GM21423 (cell line): ENCODE results near the gene ALMS1.
"Not testable (repeated sequence)": the region's sequence is repeated elsewhere in the genome, so short reads cannot be mapped to it uniquely, and the experiment has no call there.

ENCODE experiments used
- ATAC-seq: cut with Tn5 transposase; IDR thresholded peaks from one replicate; pipeline ENCODE4 v1.9.1; 2021; ENCODE audit warnings: mild to moderate bottlenecking, moderate library complexity; ENCODE audit not compliant: unreplicated experiment

ALMS1 gene

GRCh38 chr2:73403237-73403636, 17.6 kb downstream of the ALMS1 start:
- no peak for ATAC-seq

GRCh38 chr2:73404409-73404808, 18.8 kb downstream of the ALMS1 start:
- ATAC-seq, result no peak

- no peak for ATAC-seq
Measured at GRCh38 chr2:73406996-73407395, 21.4 kb downstream of the ALMS1 start.

GRCh38 chr2:73408198-73408597, 22.6 kb downstream of the ALMS1 start:
- peak; percentile 93 for ATAC-seq

- ATAC-seq, result no peak
Measured at GRCh38 chr2:73414696-73415095, 29.1 kb downstream of the ALMS1 start.

- no peak for ATAC-seq
Measured at GRCh38 chr2:73415906-73416305, 30.3 kb downstream of the ALMS1 start.

GRCh38 chr2:73418343-73418742, 32.7 kb downstream of the ALMS1 start:
- ATAC-seq, result no peak

GRCh38 chr2:73423913-73424312, 38.3 kb downstream of the ALMS1 start:
- no peak for ATAC-seq

GRCh38 chr2:73426176-73426575, 40.5 kb downstream of the ALMS1 start:
- ATAC-seq, result no peak

- ATAC-seq, result no peak
Measured at GRCh38 chr2:73436019-73436418, 50.4 kb downstream of the ALMS1 start.

GRCh38 chr2:73444202-73444601, 58.6 kb downstream of the ALMS1 start:
- ATAC-seq, result no peak

- ATAC-seq, result no peak
Measured at GRCh38 chr2:73448856-73449255, 63.2 kb downstream of the ALMS1 start.

GRCh38 chr2:73449404-73449803, 63.8 kb downstream of the ALMS1 start:
- ATAC-seq, result no peak

- ATAC-seq, result peak; percentile 95
Measured at GRCh38 chr2:73451263-73451972, 65.8 kb downstream of the ALMS1 start.

- ATAC-seq, result no peak
Measured at GRCh38 chr2:73457982-73458381, 72.3 kb downstream of the ALMS1 start.

- ATAC-seq, result not testable (repeated sequence)
Measured at GRCh38 chr2:73462388-73462787, 76.8 kb downstream of the ALMS1 start.

GRCh38 chr2:73468376-73468775, 82.7 kb downstream of the ALMS1 start:
- ATAC-seq, result no peak

- ATAC-seq, result not testable (repeated sequence)
Measured at GRCh38 chr2:73483874-73484273, 98.2 kb downstream of the ALMS1 start.

GRCh38 chr2:73487112-73487657, 101.5 kb downstream of the ALMS1 start:
- ATAC-seq, result no peak

GRCh38 chr2:73488079-73488478, 102.4 kb downstream of the ALMS1 start:
- no peak for ATAC-seq

- ATAC-seq, result peak; percentile 56
Measured at GRCh38 chr2:73489053-73489452, 103.4 kb downstream of the ALMS1 start.

- ATAC-seq, result no peak
Measured at GRCh38 chr2:73494031-73494430, 108.4 kb downstream of the ALMS1 start.
